GM21723 (cell line): Measurements from ENCODE around the gene SEMA4C.

Source experiments
- ATAC-seq: cut with Tn5 transposase; IDR thresholded peaks from one replicate; pipeline ENCODE4 v1.9.1; 2021; ENCODE audit warnings: mild to moderate bottlenecking, moderate library complexity; ENCODE audit not compliant: unreplicated experiment

Gene SEMA4C

GRCh38 chr2:96869822-96870625 is at the start of gene SEMA4C:
SEMA4C (minus strand) TSS chr2:96870080; CDS start chr2:96867886, 2,194 bp downstream.
- ATAC-seq, result no peak

GRCh38 chr2:96918754-96919550 is 49.1 kb upstream of the SEMA4C start:
- no peak for ATAC-seq

GRCh38 chr2:96918092-96918753 is 48.3 kb upstream of the SEMA4C start:
- no peak for ATAC-seq

GRCh38 chr2:96916646-96917543 is 47.0 kb upstream of the SEMA4C start:
- no peak for ATAC-seq

- no peak for ATAC-seq
These were observed 46.3 kb upstream of the SEMA4C start for GRCh38 chr2:96916156-96916630.

- ATAC-seq, result no peak
These were observed 44.5 kb upstream of the SEMA4C start for GRCh38 chr2:96914332-96914731.

GRCh38 chr2:96913398-96914202 is 43.7 kb upstream of the SEMA4C start:
- ATAC-seq, result no peak

- ATAC-seq, result no peak
These were observed 43.2 kb upstream of the SEMA4C start for GRCh38 chr2:96913117-96913397.

GRCh38 chr2:96912346-96913116 is 42.7 kb upstream of the SEMA4C start:
- ATAC-seq, result no peak

GRCh38 chr2:96909611-96910021 is 39.7 kb upstream of the SEMA4C start:
- ATAC-seq, result no peak

- no peak for ATAC-seq
These were observed 37.5 kb upstream of the SEMA4C start for GRCh38 chr2:96907115-96908041.

- ATAC-seq, result no peak
These were observed 36.8 kb upstream of the SEMA4C start for GRCh38 chr2:96906729-96907114.

- no peak for ATAC-seq
These were observed 33.9 kb upstream of the SEMA4C start for GRCh38 chr2:96903815-96904214.

- ATAC-seq, result no peak
These were observed 33.4 kb upstream of the SEMA4C start for GRCh38 chr2:96903318-96903717.

- ATAC-seq, result no peak
These were observed 30.4 kb upstream of the SEMA4C start for GRCh38 chr2:96900237-96900636.

GRCh38 chr2:96899413-96899741 is 29.5 kb upstream of the SEMA4C start:
- no peak for ATAC-seq

- no peak for ATAC-seq
These were observed 28.9 kb upstream of the SEMA4C start for GRCh38 chr2:96898641-96899412.
